Neural progenitor cell (in vitro differentiated cells): ENCODE measurements around the gene MC3R.
A peak's percentile ranks its signal among the peaks of the same experiment; 100 is the strongest.

Experiments
- CTCF ChIP-seq: fragments of 200-600 bp; sonication (generic); IDR thresholded peaks from 2 replicates; pipeline ENCODE4 v1.5.1; 2017; ENCODE audit warnings: antibody characterized with exemption, mild to moderate bottlenecking
- EZH2 ChIP-seq: fragments of 200-600 bp; sonication (generic); IDR thresholded peaks from 2 replicates; pipeline ENCODE4 v1.6.1; 2017; ENCODE audit warnings: antibody characterized with exemption, mild to moderate bottlenecking, moderate library complexity
- EZH2phosphoT487 ChIP-seq: fragments of 200-600 bp; sonication (generic); IDR thresholded peaks from 2 replicates; pipeline ENCODE4 v1.6.1; 2017; ENCODE audit warnings: antibody characterized with exemption

DNA sequence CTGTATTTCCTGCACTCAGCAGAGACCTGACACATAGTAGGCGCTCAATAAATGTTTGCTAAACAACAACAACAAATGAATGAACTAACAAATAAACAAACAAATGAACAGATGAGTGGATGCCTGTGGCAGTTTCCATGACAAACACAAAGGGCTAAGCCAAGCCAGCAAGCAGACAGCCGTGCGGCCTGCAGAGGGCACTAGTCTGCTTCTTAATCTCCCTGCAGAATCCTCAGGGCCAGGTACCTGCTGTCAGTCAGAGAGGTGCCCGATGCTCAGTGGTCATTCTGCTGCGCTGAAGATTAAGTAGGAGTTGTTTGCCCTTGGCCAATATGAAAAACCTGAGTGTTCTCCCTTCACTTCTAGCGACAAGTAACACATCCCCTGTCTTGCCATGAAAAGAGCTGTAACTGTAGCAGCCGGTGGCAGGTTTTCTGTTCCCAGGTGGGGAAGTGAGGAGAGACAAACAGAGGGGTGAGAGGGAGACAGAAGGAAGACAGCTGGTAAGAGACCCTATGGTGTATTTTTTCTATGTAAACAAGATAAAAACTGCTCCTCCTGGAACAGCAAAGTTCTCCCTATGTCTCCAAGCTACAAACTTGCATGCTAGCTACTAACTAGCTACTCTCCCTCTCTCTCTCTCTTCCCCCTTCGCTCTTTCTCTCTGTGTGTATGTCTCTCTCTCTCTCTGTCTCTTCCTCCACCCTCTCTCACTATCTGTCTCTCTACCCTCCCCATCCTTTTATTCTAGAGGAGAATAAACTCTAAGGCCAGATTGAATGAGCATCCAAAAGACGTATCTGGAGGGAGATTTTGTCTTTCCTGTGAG lies at the start of gene MC3R:
- peak; percentile 82 for TF ChIP-seq CTCF
- no peak for TF ChIP-seq EZH2
- TF ChIP-seq EZH2phosphoT487 = no peak
